Stimulated activated CD8-positive, alpha-beta memory T cell treated with anti-CD3 and anti-CD28 coated beads, Interleukin-12 subunit alpha, Interleukin-12 subunit beta, amount 100 ng/mL, for 24 hours (primary cell): ENCODE measurements around the gene TBC1D12.
"Not testable (repeated sequence)": the region's sequence is repeated elsewhere in the genome, so short reads cannot be mapped to it uniquely, and the experiment has no call there.

Source experiments
- DNase-seq: peaks from one replicate; pipeline ENCODE4 v3.0.0-alpha.2; 2020; ENCODE audit errors: extremely low read depth

TBC1D12 gene

DNA sequence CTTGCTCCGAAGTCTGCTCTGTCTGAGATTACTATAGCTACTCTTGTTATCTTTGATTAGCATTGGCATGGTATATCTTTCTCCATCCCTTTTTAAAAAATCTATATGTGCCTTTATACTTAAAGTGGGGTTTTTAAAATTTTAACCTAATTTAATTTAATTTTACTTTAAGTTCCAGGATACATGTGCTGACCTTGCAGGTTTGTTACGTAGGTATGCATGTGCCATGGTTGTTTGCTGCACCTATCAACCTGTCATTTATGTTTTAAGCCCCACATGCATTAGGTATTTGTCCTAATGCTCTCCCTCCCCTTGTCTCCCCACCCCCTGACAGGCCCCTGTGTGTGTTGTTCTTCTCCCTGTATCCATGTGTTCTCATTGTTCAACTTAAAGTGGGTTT lies 54.6 kb downstream of the TBC1D12 start:
- no peak for DNase-seq

DNA sequence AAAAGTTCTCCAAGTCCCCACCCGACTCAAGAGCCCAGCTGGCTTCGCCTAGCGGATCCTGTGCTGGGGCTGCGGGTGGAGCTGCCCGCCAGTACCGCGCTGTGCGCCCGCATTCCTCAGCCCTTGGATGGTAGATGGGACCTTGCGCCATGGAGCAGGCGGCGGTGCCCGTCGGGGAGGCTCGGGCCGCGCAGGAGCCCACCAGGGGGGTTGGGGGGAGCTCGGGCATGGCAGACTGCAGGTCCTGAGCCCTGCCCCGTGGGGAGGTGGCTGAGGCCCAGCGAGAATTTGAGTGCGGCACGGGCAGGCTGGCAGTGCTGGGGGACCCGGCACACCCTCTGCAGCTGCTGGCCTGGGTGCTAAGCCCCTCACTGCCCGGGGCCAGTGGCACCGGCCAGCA lies 57.0 kb downstream of the TBC1D12 start:
- no peak for DNase-seq

DNA sequence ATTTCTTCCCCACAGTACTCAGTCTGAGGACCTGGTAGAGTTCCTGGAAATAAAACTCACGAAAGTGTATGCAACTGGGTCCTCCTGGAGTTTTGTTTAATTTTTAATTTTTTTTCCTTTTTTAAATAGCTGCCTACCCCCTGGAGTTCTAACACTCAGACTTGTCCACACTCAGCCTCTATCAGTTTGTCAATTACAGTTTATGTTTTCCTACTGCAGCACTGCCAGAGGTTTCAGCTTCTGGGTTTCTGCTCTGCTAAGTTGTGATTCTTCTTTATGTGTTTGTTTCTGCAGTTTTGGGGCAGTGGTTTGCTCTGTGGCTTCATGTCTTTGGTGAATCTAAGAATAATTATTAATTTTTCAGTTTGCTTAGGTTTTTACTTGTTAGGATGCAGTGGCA lies 59.2 kb downstream of the TBC1D12 start:
- DNase-seq: no peak

DNA sequence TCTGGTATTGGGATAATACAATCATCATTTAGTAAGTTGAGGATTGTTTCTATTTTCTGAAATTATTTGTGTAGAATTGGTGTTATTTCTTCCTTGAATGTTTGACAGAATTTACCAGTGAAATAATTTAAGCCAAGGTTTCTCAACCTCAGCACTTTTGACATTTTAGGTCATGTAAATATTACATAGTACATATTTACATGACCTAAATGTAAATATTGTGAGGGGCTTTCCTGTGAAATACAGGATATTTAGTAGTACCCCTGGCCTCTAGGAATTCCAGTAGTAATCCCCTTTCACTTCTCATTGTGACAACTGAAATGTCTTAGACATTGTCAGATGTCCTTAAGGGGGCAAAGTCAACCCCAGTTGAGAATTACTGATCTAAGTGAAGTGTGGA lies 59.8 kb downstream of the TBC1D12 start:
- no peak for DNase-seq

DNA sequence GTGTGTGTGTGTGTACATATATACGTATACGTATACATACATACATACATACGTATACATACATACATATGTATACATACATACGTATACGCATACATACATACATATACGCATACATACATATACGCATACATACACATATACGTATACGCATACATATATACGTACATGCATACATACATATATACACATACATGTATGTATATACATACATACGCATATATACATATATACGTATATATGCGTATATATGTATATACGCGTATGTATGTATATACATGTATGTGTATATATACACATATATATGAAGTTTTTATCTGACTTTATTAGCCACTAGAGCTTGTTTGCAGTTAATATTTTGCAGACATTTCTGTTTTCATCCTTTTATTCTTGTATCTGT lies 63.3 kb downstream of the TBC1D12 start:
- no peak for DNase-seq

DNA sequence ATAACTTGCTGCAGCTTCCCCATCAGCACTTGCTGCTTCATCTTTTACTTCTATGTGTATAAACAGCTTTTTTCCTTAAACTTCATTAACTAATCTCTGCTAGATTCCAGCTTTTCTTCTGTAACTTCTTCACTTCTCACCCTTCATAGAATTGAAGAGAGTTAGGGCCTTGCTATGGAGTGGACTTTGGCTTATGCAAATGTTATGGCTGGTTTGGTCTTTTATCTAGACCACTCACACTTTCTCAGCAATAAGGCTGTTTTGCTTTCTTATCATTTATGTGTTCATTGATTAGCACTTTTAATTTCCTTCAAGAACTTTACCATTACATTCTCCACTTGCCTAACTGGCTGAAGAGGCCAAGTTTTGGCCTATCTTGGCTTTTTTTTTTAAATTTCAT lies 79.1 kb downstream of the TBC1D12 start:
- DNase-seq: no peak

DNA sequence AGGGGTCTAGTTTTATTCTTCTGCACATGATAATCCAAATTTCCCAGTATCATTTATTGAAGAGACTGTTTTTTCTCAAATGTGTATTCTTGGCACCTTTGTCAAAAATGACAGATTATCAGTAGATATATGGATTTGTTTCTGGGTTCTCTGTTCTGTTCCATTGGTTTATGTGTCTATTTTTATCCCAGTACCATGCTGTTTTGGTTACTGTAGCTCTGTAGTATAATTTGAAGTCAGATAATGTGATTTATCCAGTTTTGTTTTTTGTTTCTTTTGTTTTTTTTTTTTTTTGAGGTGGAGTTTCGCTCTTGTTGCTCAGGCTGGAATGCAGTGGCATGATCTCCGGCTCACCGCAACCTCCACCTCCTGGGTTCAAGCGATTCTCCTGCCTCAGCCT lies 81.6 kb downstream of the TBC1D12 start:
- no peak for DNase-seq

DNA sequence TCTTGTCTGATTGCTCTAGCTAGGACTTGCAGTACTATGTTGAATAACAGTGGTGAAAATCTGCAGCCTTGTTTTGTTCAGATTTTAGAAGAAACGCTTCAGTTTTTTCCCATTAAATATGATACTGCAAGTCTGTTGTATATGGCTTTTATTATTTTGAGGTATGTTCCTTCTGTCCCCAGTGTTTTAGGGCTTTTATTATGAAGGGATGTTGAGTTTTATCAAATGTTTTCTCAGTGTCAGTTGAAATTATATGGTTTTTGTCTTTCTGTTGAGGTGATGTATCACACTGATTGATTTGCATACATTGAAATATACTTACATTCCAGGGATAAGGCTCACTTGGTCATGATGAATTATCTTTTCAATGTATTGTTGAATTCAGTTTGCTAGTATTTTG lies 82.8 kb downstream of the TBC1D12 start:
- DNase-seq: no peak

DNA sequence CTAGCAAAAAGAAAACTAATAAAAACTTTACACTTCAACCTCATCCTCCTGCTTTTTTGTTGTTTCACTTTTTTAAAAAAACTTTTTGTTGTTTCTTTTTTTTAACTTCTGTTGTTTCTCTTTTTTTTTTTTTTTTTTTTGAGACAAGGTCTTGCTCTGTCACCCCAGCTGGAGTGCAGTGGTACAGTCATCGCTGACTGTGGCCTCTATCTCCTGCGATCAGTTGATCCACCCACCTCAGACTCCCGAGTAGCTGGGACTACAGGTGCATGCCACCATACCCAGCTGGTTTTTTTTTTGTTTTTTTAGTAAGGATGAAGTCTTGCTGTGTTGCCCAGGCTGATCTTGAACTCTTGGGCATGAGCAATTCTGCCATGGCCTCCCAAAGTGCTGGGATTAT lies 85.2 kb downstream of the TBC1D12 start:
- no peak for DNase-seq

DNA sequence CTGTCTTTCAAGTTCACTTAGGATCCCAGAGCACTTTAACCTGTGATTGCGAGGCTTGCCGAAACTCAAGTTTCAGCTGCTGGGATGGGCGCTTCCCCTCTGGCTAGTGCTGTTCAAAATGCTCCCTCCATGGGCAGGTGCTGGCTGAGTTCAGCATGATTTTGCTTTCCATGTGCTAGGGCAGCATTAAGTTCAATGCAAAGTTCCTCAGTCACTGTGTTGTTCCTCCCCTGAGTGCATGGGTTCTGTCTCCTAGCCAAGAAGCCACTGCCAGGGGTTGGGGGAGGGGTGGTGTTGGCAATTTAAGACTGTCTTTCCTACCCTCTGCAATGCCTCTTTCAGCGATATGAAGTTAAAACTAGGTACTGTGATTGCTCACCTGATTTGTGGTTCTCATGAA lies 86.8 kb downstream of the TBC1D12 start:
- no peak for DNase-seq

DNA sequence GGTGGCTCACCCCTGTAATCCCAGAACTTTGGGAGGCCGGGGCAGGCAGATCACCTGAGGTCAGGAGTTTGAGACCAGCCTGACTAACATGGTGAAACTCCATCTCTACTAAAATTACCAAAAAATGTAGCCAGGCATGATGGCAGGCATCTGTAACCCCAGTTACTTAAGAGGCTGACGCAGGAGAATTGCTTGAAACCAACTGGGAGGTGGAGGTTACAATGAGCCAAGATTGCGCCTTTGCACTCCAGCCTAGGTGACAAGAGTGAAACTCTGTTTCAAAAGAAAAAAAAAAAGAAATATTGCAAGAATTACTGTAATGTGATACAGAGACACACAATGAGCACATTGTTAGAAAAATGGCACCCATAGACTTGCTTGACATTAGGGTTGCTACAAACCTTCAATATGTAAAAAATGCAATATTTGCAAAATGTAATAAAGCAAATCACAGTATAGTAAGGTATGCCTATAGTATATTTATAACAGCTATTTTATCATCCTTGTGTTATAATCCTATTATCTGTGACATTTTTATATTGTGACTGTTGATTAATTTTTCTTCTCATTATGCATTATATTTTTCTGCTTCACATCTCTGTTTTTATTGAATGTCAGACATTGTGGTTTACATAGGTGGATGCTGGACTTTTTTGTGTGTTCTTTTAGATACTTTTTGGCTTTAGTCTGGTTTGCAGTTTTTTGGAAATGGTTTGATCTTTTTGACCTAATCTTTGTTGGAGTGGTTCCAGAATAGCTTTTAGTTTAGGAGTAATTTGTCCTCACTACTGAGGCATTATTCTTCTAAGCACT lies 87.8 kb downstream of the TBC1D12 start:
- no peak for DNase-seq

DNA sequence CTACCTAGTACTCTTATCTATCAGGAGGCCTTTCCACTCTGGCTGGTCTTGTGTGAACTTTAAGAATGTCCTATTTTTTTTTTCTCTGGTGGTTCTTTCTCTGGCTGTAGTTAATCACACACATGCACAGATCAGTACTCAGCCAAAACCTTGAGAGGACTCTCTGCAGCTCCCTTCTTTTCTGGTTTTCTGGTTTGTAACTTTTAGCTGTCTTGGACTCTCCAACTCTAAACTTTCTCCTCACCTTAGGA lies 88.4 kb downstream of the TBC1D12 start:
- no peak for DNase-seq

DNA sequence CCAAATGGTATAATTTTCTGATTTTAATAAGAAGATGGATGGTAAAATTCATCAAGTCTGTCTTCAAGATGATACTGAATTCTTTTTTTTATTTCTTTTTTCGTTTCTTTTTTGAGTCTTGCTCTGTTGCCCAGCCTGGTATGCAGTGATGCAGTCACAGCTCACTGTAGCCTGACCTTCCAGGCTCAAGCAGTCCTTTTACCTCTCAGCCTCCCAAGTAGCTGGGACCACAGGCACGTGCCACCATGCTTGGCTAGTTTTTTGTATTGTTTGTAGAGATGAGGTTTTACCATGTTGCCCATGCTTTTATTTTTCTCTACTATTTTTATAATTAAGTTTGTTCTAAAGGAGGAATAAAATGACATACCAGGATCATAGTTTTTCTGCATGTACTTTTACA lies 91.1 kb downstream of the TBC1D12 start:
- DNase-seq: no peak

DNA sequence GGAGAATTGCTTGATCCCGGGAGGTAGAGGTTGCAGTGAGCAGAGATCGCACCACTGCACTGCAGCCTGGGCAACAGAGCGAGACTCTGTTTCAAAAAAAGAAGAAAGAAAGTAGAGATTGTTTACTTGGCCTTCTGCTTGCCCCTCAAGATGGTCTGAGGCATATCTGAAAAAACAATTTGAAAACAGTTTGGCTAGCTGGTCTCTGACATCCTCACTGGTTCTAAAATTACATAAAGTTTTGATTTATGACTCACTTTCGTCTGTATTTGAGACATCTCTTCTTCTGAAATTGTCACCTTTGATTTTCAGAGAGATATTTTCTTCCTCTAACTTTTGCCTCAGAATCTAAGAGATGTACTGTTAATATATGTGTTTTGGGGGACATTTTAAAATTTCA lies 93.7 kb downstream of the TBC1D12 start:
- DNase-seq: no peak

DNA sequence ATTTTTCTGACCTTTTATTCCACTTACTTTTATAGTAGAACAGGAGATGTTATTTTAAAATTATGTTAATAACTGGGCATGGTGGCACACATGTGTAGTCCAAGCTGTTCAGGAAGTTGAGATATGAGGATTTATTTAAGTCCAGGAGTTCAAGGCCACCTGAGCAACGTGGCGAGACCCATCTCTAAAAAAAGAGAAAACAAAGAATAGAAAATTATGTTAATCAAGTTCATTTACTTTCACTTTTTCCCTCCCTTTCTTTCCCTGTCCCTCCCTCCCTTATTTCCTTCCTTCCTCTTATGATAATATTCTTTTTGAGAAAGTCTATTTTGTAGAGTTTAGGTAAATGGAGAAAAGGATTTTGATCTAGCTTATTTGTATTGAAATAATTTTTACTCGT lies 94.3 kb downstream of the TBC1D12 start:
- DNase-seq: no peak

DNA sequence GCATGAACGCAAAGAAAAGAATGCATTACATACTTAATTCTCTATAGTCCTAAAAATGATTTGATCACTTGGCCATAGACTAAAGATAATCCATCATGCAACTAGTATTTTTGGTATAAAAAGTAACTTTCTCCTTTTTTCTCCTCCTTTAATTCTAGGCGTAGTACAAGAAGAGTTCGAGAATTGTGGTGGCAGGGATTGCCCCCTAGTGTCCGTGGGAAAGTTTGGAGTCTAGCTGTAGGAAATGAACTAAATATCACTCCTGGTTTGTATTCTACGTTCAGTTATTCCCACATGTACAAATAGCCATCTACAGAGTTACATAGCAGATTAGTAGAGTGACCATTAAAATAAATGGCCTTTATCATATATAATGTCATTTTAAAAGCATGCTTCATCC lies 97.7 kb downstream of the TBC1D12 start:
- no peak for DNase-seq

DNA sequence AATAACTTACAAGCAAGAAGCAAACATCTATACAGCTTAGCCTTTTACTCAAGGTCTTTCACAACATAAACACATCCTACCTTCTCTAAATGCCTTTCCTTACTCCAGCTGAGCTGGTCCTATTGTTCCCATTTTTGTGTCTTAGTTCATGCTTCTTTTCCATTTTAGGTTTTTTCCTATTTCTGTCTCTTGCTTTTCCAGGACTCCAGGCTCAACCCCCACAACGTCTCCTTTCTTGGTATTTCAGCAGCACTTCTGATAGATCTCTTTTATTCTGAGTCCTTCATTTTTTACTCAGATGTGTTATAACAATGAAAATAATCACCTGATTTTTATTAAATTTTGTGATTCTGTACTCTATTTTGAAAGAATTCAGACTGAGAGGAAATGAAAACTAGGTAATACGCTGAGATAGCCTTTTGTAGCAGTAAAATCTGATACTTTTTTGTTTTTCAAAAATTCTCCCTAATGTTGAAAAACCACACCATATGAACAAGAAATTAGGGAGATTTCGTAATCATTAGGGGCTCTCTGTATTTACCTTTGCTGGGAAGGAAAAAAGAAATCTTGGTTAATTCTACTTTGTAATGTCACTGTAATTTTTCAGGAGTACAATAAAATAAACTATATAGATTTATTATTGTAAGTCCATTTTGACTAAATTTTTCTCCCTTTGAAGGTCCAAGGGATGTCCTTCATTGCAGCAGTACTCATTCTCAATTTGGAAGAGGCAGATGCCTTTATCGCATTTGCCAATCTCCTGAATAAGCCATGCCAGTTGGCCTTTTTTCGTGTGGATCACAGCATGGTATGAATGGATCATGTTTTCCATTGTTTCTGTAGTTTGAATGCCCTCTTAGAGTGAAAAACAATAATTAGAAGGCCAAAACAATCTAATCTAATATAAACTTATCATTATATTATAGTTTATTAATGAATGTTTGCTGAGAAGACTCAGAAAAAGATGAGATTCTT lies 119.2 kb downstream of the TBC1D12 start:
- DNase-seq: no peak

DNA sequence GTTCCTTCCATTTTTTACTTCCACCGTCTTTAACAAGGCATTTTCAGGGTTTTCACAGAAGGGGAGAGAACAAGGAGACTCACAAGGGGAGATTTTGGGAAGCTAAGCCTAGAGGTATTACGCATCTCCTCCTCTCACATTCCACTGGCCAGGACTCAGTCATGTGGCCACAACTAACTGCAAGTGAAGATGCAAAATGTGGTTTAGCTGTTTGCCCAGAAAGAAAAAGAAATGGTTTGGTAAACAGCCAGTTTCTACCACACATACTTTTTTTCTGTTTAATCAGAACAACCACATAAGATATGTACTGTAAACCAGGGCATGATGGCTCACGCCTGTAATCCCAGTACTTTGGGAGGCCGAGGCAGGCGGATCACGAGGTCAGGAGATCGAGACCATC lies 121.8 kb downstream of the TBC1D12 start:
- no peak for DNase-seq

DNA sequence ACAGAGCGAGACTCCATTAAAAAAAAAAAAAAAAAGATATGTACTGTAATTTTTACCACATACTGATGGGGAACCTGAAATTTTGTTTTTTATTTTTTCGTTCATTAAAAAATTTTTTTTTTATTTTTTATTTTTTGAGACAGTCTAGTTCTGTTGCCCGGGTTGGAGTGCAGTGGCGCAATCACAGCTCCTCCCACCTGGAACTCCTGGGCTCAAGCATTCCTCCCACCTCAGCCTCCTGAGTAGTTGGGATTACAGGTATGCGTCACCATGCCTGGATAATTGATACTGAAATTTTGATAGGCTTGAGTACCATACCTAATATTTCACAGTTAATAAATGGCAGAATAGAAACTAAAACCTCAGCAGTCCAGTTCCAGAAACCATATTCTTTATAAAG lies 122.4 kb downstream of the TBC1D12 start:
- no peak for DNase-seq

DNA sequence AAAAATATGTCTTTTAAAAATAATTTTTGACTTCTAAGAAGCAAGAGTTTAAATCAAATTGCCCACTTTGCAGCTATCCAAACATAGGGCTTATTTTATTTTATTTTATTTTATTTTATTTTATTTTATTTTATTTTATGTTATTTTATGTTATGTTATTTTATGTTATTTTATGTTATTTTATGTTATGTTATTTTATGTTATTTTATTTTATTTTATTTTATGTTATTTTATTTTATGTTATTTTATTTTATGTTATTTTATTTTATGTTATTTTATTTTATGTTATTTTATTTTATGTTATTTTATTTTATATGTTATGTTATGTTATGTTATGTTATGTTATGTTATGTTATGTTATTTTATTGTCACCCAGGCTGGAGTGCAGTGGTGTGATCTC lies 129.2 kb downstream of the TBC1D12 start:
- DNase-seq: not testable (repeated sequence)

DNA sequence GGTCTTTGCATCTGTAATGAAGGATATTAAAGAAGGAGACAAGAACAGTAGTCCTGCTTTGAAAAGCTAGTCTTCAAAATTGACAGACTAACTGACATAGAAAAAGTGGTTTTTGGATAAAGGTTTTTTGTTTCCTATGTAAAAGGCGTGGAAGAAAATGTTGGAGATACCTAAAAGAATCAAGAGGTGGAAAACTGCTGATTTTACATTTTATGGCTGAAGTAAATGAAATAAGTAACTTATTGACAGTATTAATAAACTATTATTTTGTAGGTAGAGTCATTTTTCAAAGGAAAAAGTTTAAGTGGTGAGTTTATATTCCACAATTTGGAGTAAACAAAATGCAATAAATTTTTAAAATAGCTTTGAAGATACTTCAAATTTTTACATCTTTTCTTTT lies 130.7 kb downstream of the TBC1D12 start:
- no peak for DNase-seq

DNA sequence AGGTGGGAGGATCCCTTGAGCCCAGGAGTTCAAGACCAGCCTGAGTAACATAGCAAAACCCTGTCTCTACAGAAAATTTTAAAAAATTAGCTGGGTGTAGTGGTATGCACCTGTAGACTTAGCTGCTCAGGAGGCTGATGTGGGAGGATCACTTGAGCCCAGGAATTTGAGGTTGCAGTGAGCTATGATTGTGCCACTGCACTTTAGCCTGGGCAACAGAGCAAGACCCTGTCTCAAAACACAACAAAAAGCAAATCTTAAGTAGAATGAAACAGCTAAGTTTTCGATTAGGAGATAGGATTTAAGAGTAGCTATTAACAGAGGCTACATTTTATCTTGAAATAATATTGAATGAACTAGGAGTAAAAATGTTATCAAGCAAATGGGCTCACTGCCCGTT lies 139.9 kb downstream of the TBC1D12 start:
- not testable (repeated sequence) for DNase-seq

DNA sequence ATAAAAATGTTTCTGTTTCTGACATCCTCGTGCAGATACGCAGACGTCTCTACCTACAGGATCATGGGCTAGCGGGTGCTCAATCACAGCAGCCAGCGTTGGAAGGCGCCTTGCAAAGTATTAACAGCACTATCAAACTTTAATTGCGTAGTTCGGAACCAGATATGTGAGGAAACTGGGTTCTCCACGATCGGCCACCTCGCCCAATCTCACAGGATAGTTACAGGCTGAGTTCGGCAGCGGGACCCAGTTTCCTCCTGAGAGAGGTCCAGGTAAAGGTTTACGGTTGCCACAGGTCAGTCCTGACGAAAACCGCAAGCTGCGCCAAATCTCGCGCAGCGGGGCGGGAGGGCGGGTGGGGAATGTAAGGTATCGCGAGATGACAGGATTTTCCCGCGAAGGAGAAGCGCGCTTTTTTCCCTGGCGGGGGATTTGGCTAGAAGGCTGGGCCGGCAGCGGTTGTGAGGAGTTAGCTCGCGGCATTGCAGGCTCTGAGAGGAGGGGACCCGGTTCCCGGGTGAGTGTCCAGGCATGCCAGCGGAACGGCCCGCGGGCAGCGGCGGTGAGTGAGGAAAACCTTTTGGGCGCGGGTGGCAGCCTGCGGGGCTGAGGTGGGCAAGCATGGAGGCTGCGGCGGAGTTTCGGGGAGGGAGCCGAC lies 143.2 kb downstream of the TBC1D12 start, which contains the start of gene HELLS:
Gene HELLS, plus strand, starts transcription at position 398 of the 658 bp plus-strand sequence. Its CDS starts 134 bp downstream, at position 532.
- DNase-seq: peak; percentile 38
